ENCODE measurements around the gene PWWP2A.
"Not testable (repeated sequence)": the region's sequence is repeated elsewhere in the genome, so short reads cannot be mapped to it uniquely, and the experiment has no call there.

PWWP2A gene, protein sequence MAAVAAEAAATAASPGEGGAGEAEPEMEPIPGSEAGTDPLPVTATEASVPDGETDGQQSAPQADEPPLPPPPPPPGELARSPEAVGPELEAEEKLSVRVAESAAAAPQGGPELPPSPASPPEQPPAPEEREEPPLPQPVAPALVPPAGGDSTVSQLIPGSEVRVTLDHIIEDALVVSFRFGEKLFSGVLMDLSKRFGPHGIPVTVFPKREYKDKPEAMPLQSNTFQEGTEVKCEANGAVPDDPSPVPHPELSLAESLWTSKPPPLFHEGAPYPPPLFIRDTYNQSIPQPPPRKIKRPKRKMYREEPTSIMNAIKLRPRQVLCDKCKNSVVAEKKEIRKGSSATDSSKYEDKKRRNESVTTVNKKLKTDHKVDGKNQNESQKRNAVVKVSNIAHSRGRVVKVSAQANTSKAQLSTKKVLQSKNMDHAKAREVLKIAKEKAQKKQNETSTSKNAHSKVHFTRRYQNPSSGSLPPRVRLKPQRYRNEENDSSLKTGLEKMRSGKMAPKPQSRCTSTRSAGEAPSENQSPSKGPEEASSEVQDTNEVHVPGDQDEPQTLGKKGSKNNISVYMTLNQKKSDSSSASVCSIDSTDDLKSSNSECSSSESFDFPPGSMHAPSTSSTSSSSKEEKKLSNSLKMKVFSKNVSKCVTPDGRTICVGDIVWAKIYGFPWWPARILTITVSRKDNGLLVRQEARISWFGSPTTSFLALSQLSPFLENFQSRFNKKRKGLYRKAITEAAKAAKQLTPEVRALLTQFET

DNA sequence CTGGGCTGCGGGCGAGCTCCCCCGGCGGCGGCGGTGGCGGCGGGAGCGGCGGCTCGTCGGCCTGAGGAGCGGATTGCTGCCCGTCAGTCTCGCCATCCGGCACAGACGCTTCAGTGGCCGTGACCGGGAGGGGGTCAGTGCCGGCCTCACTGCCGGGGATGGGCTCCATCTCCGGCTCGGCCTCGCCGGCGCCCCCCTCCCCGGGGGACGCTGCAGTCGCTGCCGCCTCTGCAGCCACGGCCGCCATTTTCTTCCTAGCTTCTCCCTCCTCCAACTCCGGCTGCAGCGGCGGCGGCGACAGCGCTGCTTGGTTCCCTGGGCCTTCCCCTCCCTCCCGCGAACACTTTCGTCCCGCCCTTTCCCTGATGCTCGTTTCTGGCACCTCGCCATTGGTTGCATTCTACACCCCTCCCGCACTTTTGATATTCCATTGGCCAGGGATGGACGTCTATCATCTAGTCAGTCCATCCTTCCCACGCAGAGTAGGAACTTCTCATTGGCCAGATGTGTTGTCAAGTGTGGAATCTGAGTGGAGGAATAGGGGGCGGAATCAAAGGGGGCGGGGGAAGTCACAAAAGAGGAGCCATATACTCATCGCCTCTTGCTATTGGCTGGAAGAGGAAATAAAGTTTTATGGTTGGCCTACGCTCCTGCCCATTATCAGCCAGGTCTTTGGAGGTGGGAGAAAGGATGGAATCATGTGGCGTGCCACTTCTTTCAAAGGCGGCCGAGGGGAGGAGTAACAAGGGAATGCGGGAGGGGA is at the start of gene PWWP2A:
PWWP2A (minus strand) TSS at position 309 of the 763 bp plus-strand sequence; CDS start at position 247, 62 bp downstream.
- peak; percentile 94 for DNase-seq (ENCODE audit: low read depth)

- DNase-seq (ENCODE audit: low read depth) = no peak
Observed at GRCh38 chr5:160167624-160168165, 48.4 kb upstream of the PWWP2A start.

GRCh38 chr5:160166973-160167623 is 47.8 kb upstream of the PWWP2A start:
- no peak for DNase-seq (ENCODE audit: low read depth)

DNA sequence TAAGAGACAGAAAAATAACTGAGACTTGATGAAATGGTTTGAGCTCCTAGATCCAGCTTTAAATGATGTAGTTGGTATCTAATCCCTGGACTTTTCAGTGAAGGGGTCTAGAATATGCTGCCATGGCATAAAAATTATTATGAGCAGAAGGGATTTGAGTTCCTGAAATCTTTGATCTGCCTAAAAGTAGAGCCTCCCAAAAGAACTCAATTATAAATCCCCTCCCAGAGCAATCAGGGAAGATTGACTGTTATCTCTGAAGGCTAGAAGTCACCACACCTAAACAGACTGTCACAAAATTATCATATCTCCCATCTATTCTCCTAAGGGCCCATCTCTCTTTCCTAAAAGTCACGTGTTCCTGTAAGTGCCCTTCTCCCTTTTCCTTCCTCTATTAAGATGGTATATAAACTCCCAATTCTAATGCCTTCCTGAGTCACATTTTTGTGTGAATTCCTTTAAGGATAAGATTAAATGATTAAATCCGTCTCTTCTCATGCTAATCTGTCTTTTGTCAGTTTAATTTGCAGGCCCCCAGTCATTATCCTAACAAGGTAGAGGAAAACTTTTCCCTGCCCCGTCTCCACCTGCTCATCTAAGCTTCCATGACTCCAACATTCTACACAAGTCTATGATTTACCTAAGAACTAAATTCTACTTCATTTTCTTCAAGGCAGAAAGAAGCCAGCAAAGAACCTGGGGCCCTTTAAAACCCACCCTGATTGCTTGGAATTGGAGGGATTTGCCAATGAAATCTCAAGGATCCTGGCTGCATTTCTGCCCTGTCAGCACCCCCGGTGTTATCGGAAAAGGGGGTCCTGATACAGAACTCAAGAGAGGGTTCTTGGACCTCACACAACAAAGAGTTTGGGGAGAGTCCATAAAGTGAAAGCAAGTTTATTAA is 47.1 kb upstream of the PWWP2A start:
- no peak for DNase-seq (ENCODE audit: low read depth)

GRCh38 chr5:160165137-160166068 is 46.2 kb upstream of the PWWP2A start:
- DNase-seq (ENCODE audit: low read depth) = no peak

GRCh38 chr5:160162910-160163309 is 43.7 kb upstream of the PWWP2A start:
- DNase-seq (ENCODE audit: low read depth) = no peak

GRCh38 chr5:160161626-160162025 is 42.4 kb upstream of the PWWP2A start:
- no peak for DNase-seq (ENCODE audit: low read depth)

DNA sequence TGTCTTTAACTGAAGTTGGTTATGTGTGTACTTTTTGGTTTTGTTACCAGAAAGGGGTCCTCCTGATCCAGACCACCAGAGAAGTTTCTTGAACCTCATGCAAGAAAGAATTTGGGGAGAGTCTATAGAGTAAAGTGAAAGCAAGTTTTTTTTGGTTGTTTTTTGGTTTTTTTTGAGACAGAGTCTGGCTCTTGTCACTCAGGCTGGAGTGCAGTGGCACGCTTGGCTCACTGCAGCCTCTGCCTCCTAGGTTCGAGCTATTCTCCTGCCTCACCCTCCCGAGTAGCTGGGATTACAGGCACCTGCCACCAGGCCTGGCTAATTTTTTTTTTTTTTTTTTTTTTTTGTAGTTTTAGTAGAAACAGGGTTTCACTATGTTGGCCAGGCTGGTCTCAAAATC is 41.6 kb upstream of the PWWP2A start:
- DNase-seq (ENCODE audit: low read depth) = not testable (repeated sequence)

GRCh38 chr5:160159991-160160792 is 40.9 kb upstream of the PWWP2A start:
- DNase-seq (ENCODE audit: low read depth) = no peak

GRCh38 chr5:160158087-160158486 is 38.8 kb upstream of the PWWP2A start:
- no peak for DNase-seq (ENCODE audit: low read depth)

DNA sequence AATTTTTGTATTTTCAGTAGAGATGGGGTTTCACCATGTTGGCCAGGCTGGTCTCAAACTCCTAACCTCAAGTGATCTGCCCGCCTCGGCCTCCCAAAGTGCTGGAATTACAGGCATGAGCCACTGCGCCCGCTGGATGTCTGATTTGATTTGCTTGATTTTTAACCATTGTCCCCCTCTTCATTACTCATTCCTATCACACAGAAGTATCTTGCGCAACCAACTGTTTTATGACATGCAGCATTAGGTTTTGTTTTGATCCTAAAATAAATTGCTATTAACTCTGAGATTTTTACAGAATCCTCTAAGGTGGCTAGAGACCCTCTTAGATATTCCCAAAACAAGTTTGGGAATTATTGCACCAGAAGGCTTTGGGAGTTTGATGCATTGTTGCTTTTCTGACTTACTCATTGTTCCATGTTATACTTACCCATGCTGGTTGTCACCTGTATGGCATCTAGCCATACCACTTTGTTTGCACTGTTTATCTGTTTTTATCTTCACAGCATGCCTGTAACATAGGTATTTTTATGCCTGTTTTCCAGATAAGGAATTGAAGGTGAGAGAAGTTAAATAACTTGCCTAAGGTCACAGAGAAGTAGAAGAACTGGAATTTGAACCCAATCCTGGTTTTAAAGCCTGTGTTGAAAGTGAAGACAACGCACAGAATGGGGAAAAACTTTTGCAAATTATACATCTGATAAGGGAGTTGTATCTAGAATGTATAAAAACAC is 35.9 kb upstream of the PWWP2A start:
- no peak for DNase-seq (ENCODE audit: low read depth)

DNA sequence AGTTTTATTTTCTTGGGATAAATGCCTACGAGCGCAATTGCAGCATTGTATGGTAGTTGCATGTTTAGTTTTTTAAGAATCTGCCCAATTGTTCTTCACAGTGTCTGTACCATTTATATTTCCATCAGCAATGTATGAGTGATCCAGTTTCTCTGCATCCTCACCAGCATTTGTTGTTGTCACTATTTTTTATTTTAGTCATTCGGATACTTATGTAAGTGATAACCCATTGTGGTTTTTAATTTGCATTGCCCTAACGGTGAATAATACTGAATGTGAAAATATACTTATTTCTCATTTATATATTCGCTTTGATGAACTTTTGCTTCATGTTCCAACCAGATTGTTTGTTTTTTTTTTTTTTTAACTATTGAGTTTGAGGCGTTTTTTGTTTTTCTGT is 33.7 kb upstream of the PWWP2A start:
- no peak for DNase-seq (ENCODE audit: low read depth)

GRCh38 chr5:160152287-160152686 is 33.0 kb upstream of the PWWP2A start:
- no peak for DNase-seq (ENCODE audit: low read depth)

DNA sequence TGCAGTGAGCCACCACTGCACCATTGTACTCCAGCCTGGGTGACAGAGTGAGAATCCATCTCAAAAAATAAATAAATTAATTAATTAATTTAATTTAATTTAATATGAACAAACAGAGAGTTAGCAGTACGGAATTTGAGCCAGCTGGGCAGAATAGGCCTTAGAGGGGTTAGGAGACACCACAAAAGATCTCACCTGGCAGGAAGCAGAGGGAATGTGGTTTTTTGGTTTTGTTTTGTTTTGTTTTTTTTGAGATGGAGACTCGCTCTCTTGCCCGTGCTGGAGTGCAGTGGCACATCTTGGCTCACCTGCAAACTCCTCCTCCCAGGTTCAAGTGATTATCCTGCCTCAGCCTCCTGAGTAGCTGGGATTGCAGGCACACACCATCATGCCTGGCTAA is 31.8 kb upstream of the PWWP2A start:
- DNase-seq (ENCODE audit: low read depth) = no peak

- no peak for DNase-seq (ENCODE audit: low read depth)
Observed at GRCh38 chr5:160150381-160150780, 31.1 kb upstream of the PWWP2A start.

GRCh38 chr5:160144436-160144835 is 25.2 kb upstream of the PWWP2A start:
- DNase-seq (ENCODE audit: low read depth) = not testable (repeated sequence)

DNA sequence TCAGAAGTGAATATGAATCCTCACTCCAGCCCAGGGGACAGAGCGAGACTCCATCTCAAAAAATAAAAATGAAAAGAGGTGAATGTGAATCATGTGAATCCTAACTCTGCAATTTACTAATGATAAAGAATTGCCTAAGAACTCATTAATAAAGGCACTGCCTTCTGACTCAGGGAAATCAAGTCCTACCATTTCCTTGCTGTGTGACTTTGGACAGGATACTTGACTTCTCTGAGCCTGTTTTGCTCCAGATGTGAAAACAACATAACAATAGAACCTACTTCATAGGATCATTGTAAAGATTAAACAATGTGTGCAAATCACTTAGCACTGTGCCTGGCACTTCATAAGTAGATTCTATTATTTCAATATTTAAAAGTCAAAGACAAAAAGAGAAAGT is 15.1 kb upstream of the PWWP2A start:
- DNase-seq (ENCODE audit: low read depth) = no peak

DNA sequence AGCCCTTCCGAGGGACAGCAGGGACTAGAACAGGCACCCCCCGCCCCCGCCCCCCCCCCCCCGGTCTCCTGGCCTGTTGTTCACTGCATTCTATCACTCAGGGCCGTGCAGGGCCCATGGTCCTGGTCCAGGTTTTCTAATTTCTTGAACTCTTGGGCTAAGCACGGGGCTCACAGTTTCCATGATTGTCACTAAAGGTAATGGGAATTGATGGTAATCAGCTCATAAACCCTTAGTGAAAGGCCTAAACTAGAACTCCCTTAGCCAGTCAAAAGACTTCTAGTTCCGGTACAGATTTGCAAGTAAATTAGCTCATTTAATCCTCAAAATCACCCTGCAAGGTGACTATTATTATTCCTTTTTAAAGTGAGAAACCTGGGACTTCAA is 14.7 kb upstream of the PWWP2A start:
- no peak for DNase-seq (ENCODE audit: low read depth)
